ENCODE data around the gene IL1RAPL1.
"Not testable (repeated sequence)": the region's sequence is repeated elsewhere in the genome, so short reads cannot be mapped to it uniquely, and the experiment has no call there.

IL1RAPL1 gene

DNA sequence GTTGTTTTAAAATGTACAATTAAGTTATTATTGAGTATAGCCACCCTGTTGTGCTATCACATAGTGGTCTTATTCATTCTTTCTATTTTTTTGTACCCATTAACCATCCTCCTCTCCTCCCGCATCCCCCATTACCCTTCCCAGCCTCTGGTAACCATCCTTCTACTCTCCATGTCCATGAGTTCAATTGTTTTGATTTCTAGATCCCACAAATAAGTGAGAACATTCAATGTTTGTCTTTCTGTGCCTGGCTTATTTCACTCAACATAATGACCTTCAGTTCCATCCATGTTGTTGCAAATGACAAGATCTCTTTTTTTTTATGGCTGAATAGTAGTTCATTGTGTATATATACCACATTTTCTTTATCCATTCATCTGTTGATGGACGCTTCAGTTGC, 179.3 kb downstream of the IL1RAPL1 start:
- DNase-seq (ENCODE audit: extremely low read depth in 1 of 2, low read depth in 1 of 2): not testable (repeated sequence)

DNA sequence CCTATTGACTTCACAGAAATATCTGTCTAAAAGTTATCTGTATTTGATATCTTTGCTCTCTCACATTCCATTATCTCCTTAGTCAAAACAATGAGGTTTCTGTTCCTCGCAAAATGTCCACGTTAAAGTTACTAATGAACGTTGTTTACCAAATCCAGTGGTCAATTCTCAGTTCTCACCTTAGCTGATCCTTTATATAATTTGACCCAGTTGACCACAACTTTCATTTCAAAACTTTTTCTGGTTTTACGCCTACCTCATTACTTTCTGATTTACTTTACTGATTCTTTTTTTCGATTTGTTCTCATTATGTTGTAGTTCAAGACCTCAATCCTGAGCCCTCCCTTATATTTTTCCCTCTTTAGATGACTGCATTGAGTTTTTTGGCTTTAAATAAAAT, 186.6 kb downstream of the IL1RAPL1 start:
- DNase-seq (ENCODE audit: extremely low read depth in 1 of 2, low read depth in 1 of 2): no peak

DNA sequence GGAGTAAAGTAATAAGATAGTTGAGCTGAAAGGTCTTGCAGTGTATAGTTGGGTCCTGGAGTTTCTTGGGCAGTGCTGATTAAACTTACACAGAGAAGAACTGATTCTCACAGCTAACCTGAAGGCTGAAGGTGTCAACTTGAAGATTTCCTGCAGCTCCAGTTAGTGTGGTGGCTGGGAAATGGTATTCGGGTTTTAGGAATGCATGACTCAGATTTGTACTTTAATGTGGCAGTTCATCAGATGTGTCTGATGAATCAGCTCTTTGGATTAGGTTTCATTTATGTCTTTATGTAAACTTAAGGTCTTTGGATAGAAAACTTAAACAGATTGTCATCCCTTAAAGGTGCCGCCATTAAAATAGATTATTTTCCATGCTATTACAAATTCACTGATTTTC, 200.0 kb downstream of the IL1RAPL1 start:
- DNase-seq (ENCODE audit: extremely low read depth in 1 of 2, low read depth in 1 of 2): no peak

DNA sequence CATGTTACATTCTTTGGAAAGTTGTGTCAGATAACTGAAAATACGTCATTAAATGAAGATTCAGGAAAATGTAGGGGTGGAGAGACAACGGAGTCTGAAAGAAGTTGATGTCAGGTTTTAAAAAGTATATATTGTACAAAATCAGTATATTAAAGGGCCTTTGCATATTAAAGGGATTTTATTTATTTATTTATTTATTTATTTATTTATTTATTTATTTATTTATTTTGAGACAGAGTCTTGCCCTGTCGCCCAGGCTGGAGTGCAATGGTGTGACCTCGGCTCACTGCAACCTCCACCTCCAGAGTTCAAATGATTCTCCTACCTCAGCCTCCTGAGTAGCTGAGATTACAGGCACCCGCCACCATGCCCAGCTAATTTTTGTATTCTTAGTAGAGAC, 213.4 kb downstream of the IL1RAPL1 start:
- not testable (repeated sequence) for DNase-seq (ENCODE audit: extremely low read depth in 1 of 2, low read depth in 1 of 2)

DNA sequence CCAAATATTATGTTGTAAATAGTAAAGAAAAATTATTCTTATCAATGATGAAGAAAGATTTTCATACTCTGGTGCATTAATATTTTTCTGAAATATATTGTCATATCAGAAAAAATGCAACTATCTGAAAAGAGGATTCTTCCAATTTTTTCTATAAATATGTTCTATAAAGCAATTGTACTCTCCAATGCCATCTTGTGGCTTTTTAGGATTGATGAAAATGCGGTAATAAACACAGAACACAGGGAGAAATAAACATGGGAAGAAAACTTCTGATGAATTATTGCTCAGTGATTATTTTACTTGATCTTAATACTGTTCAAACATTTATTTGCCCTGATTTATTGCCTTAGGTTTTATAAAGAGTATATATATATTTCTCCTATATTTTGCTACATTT, 215.4 kb downstream of the IL1RAPL1 start:
- DNase-seq (ENCODE audit: extremely low read depth in 1 of 2, low read depth in 1 of 2): no peak

DNA sequence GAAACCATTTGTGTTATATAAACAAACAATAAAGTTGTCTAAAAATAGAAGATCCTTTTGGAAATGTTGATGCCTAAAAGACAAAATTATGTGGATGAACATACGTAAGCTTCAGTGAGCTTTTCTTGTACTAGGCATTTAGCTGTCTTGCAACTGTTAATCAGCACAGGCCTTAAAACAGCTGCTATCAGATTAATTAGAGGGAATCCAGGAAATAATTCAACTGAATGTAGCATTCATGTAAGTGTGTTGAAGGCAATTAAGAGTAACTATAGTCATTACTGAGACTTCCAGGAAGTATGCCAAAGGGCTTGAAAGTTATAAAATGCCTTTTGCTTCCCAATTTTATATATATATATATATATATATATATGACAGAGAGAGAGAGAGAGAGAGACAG, 248.7 kb downstream of the IL1RAPL1 start:
- no peak for DNase-seq (ENCODE audit: extremely low read depth in 1 of 2, low read depth in 1 of 2)

DNA sequence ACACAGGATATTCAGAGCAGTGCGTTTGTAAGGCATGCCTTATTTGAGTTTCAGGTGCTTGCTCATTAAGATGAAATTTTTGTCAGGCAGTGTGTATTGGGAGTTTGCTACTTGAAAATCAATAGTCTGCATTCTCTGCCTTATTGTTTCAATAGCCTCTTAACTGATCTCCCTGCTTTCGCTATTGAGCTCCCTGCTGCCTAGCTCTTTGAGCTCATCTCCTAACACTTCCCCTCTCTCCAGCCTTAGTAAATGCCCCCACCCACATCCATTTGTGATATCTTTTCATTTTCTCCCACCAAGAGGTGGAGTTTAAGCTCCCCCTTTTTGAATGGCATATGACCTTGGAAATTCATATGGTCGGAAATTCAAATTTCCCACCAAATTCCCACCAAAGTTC, 256.6 kb downstream of the IL1RAPL1 start:
- no peak for DNase-seq (ENCODE audit: extremely low read depth in 1 of 2, low read depth in 1 of 2)

DNA sequence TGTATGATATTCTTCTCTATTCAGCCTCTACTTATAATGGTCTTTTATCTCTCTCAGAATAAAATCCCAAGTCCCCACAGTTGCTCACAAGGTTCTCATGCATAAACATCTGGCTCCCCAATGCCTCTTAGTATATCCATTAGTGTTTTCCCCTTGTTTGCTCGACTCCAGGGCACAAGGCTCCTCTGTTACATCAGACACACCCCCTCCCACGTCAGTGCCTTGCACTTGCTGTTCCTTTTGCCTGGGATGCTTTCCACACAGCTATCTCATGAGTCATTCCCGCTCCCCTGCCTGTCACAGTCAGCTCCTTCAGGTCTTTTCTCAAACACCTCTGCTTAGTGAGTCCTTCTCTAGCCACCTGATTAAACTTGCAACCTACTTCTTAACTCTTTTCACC, 260.2 kb downstream of the IL1RAPL1 start:
- no peak for DNase-seq (ENCODE audit: extremely low read depth in 1 of 2, low read depth in 1 of 2)

DNA sequence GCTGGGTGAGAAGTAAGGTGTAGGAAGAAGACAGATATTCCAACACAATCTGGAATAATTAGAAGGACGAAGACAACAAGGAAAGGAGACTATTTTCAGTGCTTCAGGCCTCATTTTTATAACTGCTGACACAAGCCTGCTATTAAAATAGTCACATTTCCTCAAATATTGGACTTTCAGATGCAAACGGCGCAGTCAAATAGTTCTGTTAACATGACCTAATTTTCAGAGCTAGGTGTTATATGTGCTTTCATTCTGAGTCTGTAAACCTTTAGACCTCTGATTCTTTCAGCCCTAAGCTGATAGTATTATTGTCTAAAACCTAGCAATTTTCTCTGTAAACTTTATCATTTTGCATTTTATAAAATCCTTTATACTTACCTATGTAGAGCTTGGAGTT, 261.5 kb downstream of the IL1RAPL1 start:
- no peak for DNase-seq (ENCODE audit: extremely low read depth in 1 of 2, low read depth in 1 of 2)

DNA sequence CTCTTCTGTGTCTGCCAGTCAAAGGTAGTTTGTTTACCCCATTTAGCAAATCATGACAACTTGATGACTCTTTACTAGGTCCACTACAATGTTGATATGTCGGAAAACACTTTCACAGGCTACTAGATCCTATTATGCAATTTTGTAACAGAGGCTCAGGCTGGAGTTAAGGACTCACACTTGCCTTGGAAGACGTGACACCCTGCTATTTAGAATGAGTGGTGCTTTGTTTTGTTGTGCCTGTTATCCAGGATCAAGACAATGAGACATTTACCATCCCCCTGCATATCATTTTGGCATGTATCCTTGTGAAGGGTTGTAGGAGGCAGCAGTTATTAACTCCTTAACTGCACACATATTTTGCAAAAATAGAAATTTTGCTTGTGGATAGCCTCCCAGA, 263.7 kb downstream of the IL1RAPL1 start:
- DNase-seq (ENCODE audit: extremely low read depth in 1 of 2, low read depth in 1 of 2): no peak

DNA sequence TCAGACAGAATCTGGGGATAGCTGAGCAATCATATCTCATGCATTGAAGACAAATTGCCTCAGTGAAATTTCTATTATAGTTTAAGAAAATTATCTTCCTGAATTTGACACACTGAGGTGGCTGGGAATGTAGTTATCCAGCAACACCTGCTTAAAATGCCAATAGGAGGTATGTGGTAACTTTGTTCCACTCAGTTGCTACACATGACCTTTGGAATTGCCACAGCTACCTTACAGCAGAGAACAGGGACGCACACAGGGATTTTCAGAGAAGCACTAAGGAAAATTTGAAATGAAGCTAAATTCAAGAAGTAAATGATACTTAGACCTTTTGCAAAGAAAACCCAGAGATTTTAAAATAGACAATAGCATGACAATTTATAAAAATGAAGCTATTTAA, 264.6 kb downstream of the IL1RAPL1 start:
- no peak for DNase-seq (ENCODE audit: extremely low read depth in 1 of 2, low read depth in 1 of 2)

DNA sequence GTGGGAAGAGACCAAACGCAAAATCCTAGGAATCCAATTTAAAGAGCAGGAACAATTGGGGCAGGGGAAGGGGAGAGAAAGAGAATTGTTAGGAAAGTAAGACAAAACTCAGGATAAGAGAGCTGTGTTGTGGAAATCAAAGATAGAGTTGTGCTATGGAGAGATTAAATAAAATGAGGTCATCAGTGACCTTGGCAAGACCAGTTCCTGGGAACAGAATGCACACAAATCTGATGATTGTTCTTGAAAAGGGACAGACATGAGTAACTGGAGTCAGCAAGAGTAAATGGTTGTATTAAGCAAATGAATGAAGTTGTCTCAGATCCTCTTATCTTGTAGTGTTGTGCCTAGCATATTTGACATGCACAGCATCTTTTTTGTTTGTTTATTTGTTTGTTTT, 267.4 kb downstream of the IL1RAPL1 start:
- no peak for DNase-seq (ENCODE audit: extremely low read depth in 1 of 2, low read depth in 1 of 2)

DNA sequence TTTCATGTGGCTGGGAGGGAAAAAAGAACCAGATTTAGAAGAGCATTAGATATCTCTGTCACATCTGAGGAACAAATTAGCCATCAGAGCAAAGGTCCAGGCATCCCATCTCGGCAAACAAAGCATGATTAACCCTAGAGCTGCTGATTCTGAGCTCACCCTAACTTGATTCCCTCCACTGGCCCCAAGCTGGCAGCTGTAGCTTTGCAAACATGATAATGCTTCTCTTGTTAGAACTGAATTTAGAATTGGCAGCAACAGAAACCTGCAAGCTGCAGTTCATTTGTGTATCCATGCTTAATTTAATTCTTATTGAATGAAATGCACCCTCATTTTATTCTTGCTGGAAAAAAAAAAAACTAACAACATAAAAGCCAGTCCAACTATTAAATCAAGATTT, 289.2 kb downstream of the IL1RAPL1 start:
- no peak for DNase-seq (ENCODE audit: extremely low read depth in 1 of 2, low read depth in 1 of 2)

DNA sequence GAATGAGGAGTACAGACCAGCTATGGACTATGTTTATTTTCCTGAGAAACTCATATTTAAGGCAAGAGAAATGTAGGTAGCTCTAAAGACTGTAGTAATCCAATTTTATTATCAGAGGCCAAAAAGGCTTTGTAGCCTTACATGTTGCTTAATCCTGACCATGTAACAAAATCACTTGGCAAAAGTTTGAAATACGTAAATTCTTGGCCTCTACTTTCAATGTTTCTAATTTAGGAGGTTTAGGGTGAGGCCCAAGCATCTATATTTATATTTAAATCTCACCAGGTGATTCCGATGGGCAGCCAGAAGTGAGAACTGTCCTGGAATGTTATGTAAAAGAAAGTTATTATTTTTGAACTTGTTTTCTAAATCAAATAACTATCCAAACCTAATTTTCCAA, 289.7 kb downstream of the IL1RAPL1 start:
- no peak for DNase-seq (ENCODE audit: extremely low read depth in 1 of 2, low read depth in 1 of 2)

DNA sequence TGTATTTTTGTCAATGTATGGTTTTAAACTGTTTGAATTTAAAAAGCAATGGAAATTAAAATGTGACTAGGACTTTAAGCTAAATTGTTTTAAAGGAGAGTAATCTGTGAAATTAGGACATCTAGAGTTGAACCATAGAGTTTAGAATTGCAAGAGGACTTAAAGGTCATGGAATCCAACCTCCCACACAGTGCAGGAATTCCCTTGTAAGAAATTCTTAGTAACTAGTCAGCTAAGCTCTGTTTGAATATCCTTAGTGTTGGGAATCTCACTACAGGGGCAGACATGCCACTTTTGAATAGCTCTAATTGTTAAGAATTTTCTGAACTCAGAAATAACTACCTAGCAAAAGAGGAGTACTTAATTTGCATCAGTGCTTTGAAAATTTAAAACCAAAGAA, 292.9 kb downstream of the IL1RAPL1 start:
- DNase-seq (ENCODE audit: extremely low read depth in 1 of 2, low read depth in 1 of 2): no peak

DNA sequence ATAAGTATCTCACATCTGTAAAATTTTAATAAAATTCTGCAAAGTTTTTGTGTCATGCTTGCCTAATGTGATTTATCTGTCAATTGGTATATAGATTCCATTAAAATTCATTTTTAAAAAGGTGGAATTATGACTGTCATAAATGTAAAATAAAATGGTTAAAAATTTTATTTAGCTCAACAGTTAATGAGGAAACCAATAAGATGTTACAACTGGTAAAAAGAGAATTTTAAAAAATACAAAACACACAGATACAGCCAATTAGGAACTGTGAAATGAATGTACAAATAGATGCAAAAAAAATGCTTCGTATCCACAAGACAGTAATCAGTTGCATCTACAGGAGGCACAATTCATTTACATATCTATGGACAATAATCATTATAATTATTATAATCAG, 297.6 kb downstream of the IL1RAPL1 start:
- DNase-seq (ENCODE audit: extremely low read depth in 1 of 2, low read depth in 1 of 2): no peak

DNA sequence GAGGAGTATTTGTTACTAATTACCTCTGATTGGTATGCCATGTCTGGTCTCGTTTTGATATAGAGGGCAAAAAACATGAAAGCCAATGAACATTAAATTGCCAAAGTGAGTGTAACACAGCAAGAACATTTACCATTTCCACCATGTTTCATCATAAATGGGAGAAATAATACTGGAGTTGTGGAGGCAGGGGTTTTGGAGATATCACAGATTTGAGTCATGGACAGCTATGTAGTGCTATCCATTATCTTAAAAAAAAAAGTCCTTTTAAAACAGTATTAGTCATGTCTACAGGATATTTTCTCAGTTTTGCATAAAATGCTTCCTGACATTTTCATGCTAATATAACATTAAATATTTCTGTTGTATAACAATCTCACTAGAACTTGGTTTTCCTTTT, 301.2 kb downstream of the IL1RAPL1 start:
- no peak for DNase-seq (ENCODE audit: extremely low read depth in 1 of 2, low read depth in 1 of 2)

DNA sequence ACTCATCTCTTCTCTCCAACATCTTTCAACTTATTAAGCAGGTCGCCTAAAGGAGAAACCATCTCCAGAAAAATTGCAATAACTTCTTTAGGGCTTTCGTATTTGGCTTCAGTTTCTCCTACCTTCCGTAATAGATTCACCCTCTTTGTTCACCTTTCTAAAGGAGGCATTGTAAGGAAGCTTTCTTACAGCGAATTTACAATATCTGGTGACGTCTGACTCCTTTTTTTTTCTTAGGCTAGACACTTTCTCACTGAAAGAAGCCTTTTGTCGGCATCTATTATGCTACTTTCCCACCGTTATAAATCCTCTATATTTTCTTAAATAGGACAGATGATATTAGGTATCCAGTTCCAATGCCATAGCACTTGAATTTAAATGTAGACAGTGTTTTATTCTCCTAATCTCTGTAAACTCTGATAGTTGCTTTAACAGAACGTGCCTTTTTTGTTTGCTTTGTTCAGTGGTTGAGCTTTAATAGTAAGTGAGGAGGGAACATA, 302.4 kb downstream of the IL1RAPL1 start:
- no peak for DNase-seq (ENCODE audit: extremely low read depth in 1 of 2, low read depth in 1 of 2)

DNA sequence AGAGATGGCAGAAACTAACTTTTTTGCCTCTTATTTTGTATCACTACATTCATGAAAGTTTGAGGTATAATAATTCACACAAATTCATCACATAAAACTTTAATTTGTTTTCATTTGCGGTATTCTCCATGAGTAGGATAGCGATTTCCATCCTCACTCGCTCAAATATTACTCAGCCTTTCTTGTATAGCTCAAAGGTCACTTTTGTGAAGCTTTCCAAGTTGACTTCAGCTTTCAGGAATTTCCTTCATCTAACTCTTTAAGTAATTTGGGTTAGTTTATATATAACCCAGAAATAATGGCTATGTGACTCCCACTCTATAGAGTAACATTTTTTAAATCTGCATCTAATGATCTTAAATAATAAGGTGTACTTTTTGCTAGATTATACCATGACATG, 314.4 kb downstream of the IL1RAPL1 start:
- no peak for DNase-seq (ENCODE audit: extremely low read depth in 1 of 2, low read depth in 1 of 2)

DNA sequence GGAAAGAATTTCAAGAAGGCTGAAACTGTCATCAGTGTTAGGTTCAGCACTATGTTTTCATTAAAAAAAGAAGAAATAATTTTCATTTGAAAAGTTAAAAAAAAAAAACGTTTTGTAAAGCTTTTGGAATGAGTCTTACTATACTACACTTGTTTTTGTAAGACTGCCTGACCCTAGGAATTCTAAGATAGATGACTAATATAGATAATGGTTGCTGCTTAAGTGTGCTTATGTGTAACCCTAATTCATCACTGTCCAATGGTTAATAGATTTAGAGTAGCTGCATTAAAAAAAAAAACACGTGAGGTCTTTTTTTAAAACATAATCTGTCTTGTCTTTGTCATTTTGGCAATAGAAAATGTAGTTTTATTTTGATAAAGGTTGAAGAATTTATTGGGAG, 323.2 kb downstream of the IL1RAPL1 start:
- no peak for DNase-seq (ENCODE audit: extremely low read depth in 1 of 2, low read depth in 1 of 2)

DNA sequence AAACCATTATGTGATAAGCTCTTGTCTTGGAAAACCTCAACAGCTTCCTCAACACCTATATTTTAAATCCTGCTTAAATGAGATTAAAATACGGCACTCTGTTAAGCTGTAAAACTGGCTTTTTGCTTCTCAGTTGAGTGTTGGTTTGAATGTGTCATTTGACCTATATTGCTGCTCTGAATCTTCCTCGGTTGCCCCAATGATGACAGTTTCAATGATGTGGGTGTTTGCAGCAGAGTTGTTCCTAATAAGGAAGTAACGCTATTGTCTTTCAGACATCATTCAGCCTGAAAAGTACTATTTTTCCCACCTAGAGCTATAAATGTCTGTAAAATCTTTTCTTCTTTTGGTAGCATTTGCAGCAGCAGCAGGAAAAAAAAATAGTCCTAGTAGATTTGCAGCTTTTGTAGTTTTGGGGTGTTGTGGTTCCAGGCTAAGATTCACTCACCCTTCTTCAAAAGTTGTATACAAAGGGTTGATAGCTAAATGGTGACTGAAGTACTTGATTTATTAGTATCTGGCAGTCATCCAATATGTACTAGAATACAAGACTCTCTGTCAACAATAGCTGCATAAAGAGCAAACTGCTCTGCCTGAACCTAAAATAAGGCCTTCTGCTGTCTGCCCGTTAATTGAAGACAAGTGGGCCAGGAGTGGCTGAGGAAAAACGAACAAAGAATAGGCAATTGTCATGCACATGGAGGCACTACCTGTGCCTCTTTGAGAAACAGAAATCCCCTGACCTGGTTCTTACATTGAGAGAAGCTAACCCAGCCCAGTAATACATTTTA, 333.1 kb downstream of the IL1RAPL1 start:
- no peak for DNase-seq (ENCODE audit: extremely low read depth in 1 of 2, low read depth in 1 of 2)

DNA sequence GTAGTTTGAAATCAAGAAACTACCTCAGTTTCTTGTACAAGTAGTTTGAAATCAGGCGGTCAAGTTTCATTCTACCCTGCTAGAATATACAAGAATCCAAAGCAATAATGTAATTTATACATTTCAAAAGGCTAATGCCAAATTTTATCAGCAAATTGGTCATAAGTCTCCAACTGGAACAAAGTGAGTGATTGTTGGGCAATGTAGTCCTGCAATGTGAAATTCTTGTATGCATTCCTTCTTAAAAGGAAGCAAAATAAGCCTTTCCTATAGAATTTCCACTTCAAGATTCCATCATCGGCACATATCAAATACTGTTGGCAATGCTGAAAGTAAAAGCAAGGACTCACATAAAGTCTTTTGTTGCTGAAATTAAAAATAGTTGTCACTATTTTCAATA, 334.9 kb downstream of the IL1RAPL1 start:
- no peak for DNase-seq (ENCODE audit: extremely low read depth in 1 of 2, low read depth in 1 of 2)

DNA sequence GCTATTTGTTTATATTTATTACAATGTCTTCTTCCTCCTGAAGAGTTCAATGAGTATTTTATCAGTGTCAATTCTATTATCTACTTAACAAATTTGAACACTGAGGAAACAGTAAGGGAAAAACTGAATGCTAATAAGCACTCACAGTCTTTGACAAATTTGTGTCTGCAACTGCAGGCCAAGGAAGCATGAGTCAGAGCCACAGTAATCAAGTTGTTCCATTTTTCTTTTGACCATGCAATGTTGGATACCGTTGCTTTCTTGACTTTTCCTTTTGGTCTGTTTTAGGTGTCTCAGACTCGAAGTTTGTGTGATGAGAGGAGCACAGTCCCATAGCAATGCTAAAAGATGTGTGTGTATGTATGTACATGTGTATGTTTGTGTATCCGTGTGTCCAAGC, 359.6 kb downstream of the IL1RAPL1 start:
- no peak for DNase-seq (ENCODE audit: extremely low read depth in 1 of 2, low read depth in 1 of 2)
